Heart left ventricle (tissue), 13 donors: ENCODE data around the gene ERICH6B.

Experiments
- POLR2A ChIP-seq, 2 donors: fragments of 450-650 bp; IDR thresholded peaks; one replicate each; pipeline ENCODE4 v1.6.1; 2017; ENCODE audit warnings: antibody characterized with exemption in 2 of 2, mild to moderate bottlenecking in 2 of 2, moderate library complexity in 2 of 2
- TF ChIP-seq, protein P1 (sequence below), 12 donors: fragments of 200-600 bp; sonication (generic) in 4 of 12; IDR thresholded peaks; one replicate each; pipeline versions ENCODE4 v1.5.0 to v1.8.0; 2018 to 2022; ENCODE audit warnings: antibody characterized with exemption in 12 of 12, mild to moderate bottlenecking in 5 of 12
- donor health status: ischemic (EF 13 %, LVEDD 7.1; RV severe dilation, severe dysfunction).
- donor health status: DM: no; HTN: yes; CAD: no.
- donor health status: DM: no; HTN: no; CAD: no.
- donor health status: ischemic (EF 25% LVEDD 6.9; RV normal size, moderate dysfunction).
- donor health status: ischemic (EF 25% LVEDD 5.7; RV mildly dilated, moderate dysfunction).
- donor health status: ischemic (EF 35%, LVEDD 5.7; RV mildly dilated, moderate dysfunction).
- donor health status: nonischemic (EF 11% LVEDD 7.7; RV severe dilation, severe dysfunction).
- donor health status: DM: yes; HTN: yes; CAD: no.
- donor health status: PGD.
- donor health status: ischemic (EF 29% LVEDD 5.4; RV normal size, mild dysfunction).
- donor health status: nonischemic (EF 23%, LVEDD 6.1; RV moderate dilation, normal function).

DNA sequence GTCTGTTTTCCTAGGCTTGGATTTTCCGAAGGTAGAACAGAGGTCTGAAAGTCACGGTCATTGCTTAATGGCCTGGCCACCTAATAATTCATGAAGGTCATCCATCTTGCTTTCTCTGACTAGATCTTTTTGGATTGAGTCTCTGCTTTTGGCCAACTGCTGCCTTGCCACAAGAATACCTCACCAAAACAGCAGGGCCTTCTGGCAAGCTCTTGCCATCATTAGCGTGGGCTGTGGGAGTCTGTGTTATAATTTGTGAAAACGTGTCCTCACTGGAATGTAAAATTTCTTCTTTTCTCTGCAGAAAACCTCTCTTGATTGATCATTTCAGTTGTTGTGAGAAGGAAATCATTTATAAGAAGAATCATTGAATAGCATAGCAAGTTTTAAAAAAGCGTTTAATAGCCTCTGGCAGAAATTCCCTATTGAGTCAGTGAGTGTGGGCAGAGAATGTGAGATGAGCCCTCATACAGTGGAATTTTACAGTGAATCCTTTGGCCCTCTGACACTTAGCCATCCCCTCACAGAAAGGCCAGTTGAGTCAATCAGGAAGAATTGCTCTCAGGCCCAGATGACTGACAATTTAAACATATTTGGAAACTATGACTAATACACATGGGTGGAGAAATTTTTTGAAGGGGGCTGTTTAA, 43.2 kb upstream of the ERICH6B start:
- no peak for TF ChIP-seq POLR2A (IDR thresholded peaks at IDR 0.05)
- TF ChIP-seq, protein P1, sequence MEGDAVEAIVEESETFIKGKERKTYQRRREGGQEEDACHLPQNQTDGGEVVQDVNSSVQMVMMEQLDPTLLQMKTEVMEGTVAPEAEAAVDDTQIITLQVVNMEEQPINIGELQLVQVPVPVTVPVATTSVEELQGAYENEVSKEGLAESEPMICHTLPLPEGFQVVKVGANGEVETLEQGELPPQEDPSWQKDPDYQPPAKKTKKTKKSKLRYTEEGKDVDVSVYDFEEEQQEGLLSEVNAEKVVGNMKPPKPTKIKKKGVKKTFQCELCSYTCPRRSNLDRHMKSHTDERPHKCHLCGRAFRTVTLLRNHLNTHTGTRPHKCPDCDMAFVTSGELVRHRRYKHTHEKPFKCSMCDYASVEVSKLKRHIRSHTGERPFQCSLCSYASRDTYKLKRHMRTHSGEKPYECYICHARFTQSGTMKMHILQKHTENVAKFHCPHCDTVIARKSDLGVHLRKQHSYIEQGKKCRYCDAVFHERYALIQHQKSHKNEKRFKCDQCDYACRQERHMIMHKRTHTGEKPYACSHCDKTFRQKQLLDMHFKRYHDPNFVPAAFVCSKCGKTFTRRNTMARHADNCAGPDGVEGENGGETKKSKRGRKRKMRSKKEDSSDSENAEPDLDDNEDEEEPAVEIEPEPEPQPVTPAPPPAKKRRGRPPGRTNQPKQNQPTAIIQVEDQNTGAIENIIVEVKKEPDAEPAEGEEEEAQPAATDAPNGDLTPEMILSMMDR (IDR thresholded peaks at IDR 0.05), result no peak
